PC-9 (cell line): ENCODE results near the gene BAD. TPM values are rescaled to one million over a fixed set of nuclear protein-coding genes. Genes with fewer than 3 reads are reported as not detected.
A peak's percentile ranks its signal among the peaks of the same experiment; 100 is the strongest.

Experiments
- BruUV-seq: library from RNA; stranded (reverse); fragments of 400-500 nt; replicated peaks from 2 replicates; lab custom pipeline; 2021; lab: Mats Ljungman, UMichigan
- CTCF ChIA-PET: fragments of 300-600 bp; sonication (Branson Sonifier 250); formaldehyde crosslinking; loops from one replicate; lab custom pipeline; 2022; ENCODE audit warnings: antibody characterized with exemption; lab: Charles Lee
- POLR2A ChIA-PET: fragments of 300-600 bp; sonication (Branson Sonifier 250); formaldehyde crosslinking; loops from one replicate; lab custom pipeline; 2022; ENCODE audit warnings: antibody characterized with exemption; ENCODE audit not compliant: unreplicated experiment; lab: Charles Lee
- DNase-seq, 2 experiments: peaks; one replicate each; pipeline versions ENCODE4 v3.0.0 to v3.0.0-alpha.2; 2015 to 2022; ENCODE audit warnings: mixed read lengths in 1 of 2
- H2AFZ ChIP-seq: fragments of 200-600 bp; sonication (generic); 2 replicates; pipeline ENCODE4 v1.8.1; 2017; ENCODE audit warnings: antibody characterized with exemption
- H3F3A ChIP-seq: fragments of 200-600 bp; sonication (generic); 2 replicates; pipeline ENCODE4 v1.8.1; 2017; ENCODE audit warnings: antibody characterized with exemption, mild to moderate bottlenecking, low read depth; ENCODE audit not compliant: insufficient read depth
- H3K27ac ChIP-seq: fragments of 200-600 bp; sonication (generic); 2 replicates; pipeline ENCODE4 v1.6.1; 2016; ENCODE audit warnings: mixed run types
- H3K27me3 ChIP-seq: fragments of 200-600 bp; sonication (generic); 2 replicates; pipeline ENCODE4 v1.6.1; 2016; ENCODE audit warnings: low read depth, mixed run types; ENCODE audit not compliant: insufficient read depth
- H3K36me3 ChIP-seq: fragments of 200-600 bp; sonication (generic); 2 replicates; pipeline ENCODE4 v1.6.1; 2016; ENCODE audit warnings: low read depth, mixed run types
- H3K4me1 ChIP-seq: fragments of 200-600 bp; sonication (generic); replicated peaks from 2 replicates; pipeline ENCODE4 v1.6.1; 2016; ENCODE audit warnings: mixed run types; ENCODE audit not compliant: insufficient read depth
- H3K4me2 ChIP-seq: fragments of 200-600 bp; sonication (generic); 2 replicates; pipeline ENCODE4 v1.6.1; 2017; ENCODE audit warnings: mixed run types
- H3K4me3 ChIP-seq: fragments of 200-600 bp; sonication (generic); 2 replicates; pipeline ENCODE4 v1.6.1; 2016; ENCODE audit warnings: mixed run types
- H3K79me2 ChIP-seq: fragments of 200-600 bp; sonication (generic); 2 replicates; pipeline ENCODE4 v1.6.1; 2017; ENCODE audit warnings: low read depth, mixed run types
- H3K9me2 ChIP-seq: fragments of 200-600 bp; sonication (generic); 2 replicates; pipeline ENCODE4 v1.8.1; 2017; ENCODE audit warnings: mild to moderate bottlenecking; ENCODE audit not compliant: insufficient read depth
- H3K9me3 ChIP-seq: fragments of 200-600 bp; sonication (generic); 2 replicates; pipeline ENCODE4 v1.8.1; 2016; ENCODE audit warnings: low read depth; ENCODE audit not compliant: insufficient read depth
- H4K20me1 ChIP-seq: fragments of 200-600 bp; sonication (generic); 2 replicates; pipeline ENCODE4 v1.8.1; 2017; ENCODE audit not compliant: insufficient read depth
- EZH2 ChIP-seq: fragments of 200-600 bp; sonication (generic); IDR thresholded peaks from 2 replicates; pipeline ENCODE4 v1.8.0; 2017; ENCODE audit warnings: antibody characterized with exemption, low read depth
- intact Hi-C: fragments of 100-400 bp; cut with micrococcal nuclease; formaldehyde crosslinking; loops from one replicate; pipeline ENCODE4 v1.10.0; 2022; ENCODE audit not compliant: unreplicated experiment
- total RNA-seq: library from RNA; stranded (reverse); gene quantifications from 2 replicates; pipeline ENCODE4 v1.2.3, GENCODE V29; 2021
- TF ChIP-seq, protein P1 (sequence below): fragments of 200-600 bp; sonication (generic); conservative IDR thresholded peaks from 2 replicates; pipeline ENCODE4 v1.6.1; 2017; ENCODE audit warnings: mixed run types, antibody characterized with exemption, mild to moderate bottlenecking, moderate library complexity

The BAD gene
- total RNA-seq, 1 experiment from 2014 or later, result 94.3 TPM

DNA sequence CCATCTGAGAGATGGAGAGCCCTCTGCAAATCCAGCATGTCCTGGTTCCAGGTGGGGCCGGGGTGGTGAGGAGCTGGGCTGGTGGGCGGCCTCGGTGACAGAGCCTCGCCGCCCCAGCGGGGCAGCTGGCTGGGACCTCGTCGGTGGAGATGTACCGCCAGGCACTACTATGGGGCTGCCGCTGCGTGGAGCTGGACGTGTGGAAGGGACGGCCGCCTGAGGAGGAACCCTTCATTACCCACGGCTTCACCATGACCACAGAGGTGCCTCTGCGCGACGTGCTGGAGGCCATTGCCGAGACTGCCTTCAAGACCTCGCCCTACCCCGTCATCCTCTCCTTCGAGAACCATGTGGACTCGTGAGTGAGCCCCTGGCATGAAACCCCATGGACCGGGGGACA lies 26.1 kb downstream of the BAD start:
- TF ChIP-seq, protein P1, sequence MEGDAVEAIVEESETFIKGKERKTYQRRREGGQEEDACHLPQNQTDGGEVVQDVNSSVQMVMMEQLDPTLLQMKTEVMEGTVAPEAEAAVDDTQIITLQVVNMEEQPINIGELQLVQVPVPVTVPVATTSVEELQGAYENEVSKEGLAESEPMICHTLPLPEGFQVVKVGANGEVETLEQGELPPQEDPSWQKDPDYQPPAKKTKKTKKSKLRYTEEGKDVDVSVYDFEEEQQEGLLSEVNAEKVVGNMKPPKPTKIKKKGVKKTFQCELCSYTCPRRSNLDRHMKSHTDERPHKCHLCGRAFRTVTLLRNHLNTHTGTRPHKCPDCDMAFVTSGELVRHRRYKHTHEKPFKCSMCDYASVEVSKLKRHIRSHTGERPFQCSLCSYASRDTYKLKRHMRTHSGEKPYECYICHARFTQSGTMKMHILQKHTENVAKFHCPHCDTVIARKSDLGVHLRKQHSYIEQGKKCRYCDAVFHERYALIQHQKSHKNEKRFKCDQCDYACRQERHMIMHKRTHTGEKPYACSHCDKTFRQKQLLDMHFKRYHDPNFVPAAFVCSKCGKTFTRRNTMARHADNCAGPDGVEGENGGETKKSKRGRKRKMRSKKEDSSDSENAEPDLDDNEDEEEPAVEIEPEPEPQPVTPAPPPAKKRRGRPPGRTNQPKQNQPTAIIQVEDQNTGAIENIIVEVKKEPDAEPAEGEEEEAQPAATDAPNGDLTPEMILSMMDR, result no peak
- no peak for TF ChIP-seq EZH2
- H3K27me3 ChIP-seq, result no peaks in the 10 kb centered on the region
- no peaks in the 10 kb centered on the region for H3K4me1 ChIP-seq
- no peaks in the 10 kb centered on the region for H3K79me2 ChIP-seq
- peaks cover 14% of the 10 kb centered on the region; the same call in 1 of the 2 replicates for H3K36me3 ChIP-seq
- intact Hi-C loops, result no loop called here
- no peak for DNase-seq
- no peak overlapping the region for H3K27ac ChIP-seq
- POLR2A ChIA-PET, result no interaction called here
- H2AFZ ChIP-seq, result no peak overlapping the region
- H3K4me3 ChIP-seq, result no peak overlapping the region
- H3K9me3 ChIP-seq, result no peaks in the 10 kb centered on the region
- no peaks in the 10 kb centered on the region for H3K9me2 ChIP-seq
- CTCF ChIA-PET, result interaction anchor here (0.6 to 1.1 kb wide), 4 partner anchors 9 to 458 kb away, joined by 5 to 9 read pairs (median 6); no protein-coding TSS in a partner anchor
- H4K20me1 ChIP-seq, result peaks cover 4% of the 10 kb centered on the region; the same call in 1 of the 2 replicates
- H3F3A ChIP-seq, result peaks cover 6% of the 10 kb centered on the region; the same call in 1 of the 2 replicates
- no peak overlapping the region for H3K4me2 ChIP-seq
- BruUV-seq, result no TSS peak

- peak in 1 of 2 experiments; percentile 27 for DNase-seq
- no peak overlapping the region for H3K27ac ChIP-seq
- no TSS peak for BruUV-seq
These were observed 28.2 kb downstream of the BAD start for GRCh38 chr11:64256300-64256699.

GRCh38 chr11:64255135-64256128 lies 29.0 kb downstream of the BAD start:
- DNase-seq, result peak in 1 of 2 experiments; percentile 33
- Histone ChIP-seq H3K27ac (no peak overlapping the region), H3K4me3 (no peak overlapping the region), H3K9me3 (no peaks in the 10 kb centered on the region), H2AFZ (no peak overlapping the region), H3K36me3 (0 out of 2 replicates have a peak, but pooled peaks cover 5% of the 10 kb centered on the region), H3K27me3 (no peaks in the 10 kb centered on the region), H4K20me1 (peaks cover 9% of the 10 kb centered on the region; the same call in 1 of the 2 replicates), H3K9me2 (no peaks in the 10 kb centered on the region), H3K4me1 (no peaks in the 10 kb centered on the region; the same call in 1 of the 2 replicates), H3K79me2 (peaks cover 14% of the 10 kb centered on the region), H3K4me2 (no peak overlapping the region), H3F3A (peaks cover 21% of the 10 kb centered on the region; the same call in 1 of the 2 replicates)
- BruUV-seq, result no TSS peak
- ChIA-PET POLR2A (no interaction called here), CTCF (no interaction called here)
- TF ChIP-seq, protein P1, result no peak
- TF ChIP-seq EZH2, result no peak
- intact Hi-C loops, result no loop called here

More at GRCh38 chr11:64256300-64256699, 28.2 kb downstream of the BAD start:
- no peaks in the 10 kb centered on the region for H3K27me3 ChIP-seq
- POLR2A ChIA-PET, result no interaction called here
- intact Hi-C loops, result no loop called here
- H3K4me1 ChIP-seq, result no peaks in the 10 kb centered on the region
- TF ChIP-seq, protein P1, result no peak
- peaks cover 19% of the 10 kb centered on the region; the same call in 1 of the 2 replicates for H3F3A ChIP-seq
- H2AFZ ChIP-seq, result no peak overlapping the region
- H3K36me3 ChIP-seq, result 0 out of 2 replicates have a peak, but pooled peaks cover 5% of the 10 kb centered on the region
- H3K4me3 ChIP-seq, result no peak overlapping the region
- H3K9me3 ChIP-seq, result no peaks in the 10 kb centered on the region
- CTCF ChIA-PET, result interaction anchor here (0.5 kb wide), 1 partner anchor 489 kb away, joined by 4 read pairs; no protein-coding TSS in a partner anchor
- no peaks in the 10 kb centered on the region for H3K9me2 ChIP-seq
- peaks cover 14% of the 10 kb centered on the region for H3K79me2 ChIP-seq
- H3K4me2 ChIP-seq, result no peak overlapping the region
- H4K20me1 ChIP-seq, result peaks cover 9% of the 10 kb centered on the region; the same call in 1 of the 2 replicates
